ENCODE measurements around the gene MBD6. TPM values are rescaled to one million over a fixed set of nuclear protein-coding genes. Genes with fewer than 3 reads are reported as not detected.
"Not testable (repeated sequence)": the region's sequence is repeated elsewhere in the genome, so short reads cannot be mapped to it uniquely, and the experiment has no call there.

MBD6 gene
- total and polyA plus RNA-seq, 2 experiments from 2014 or later, result 2.1 to 13.0 TPM

- H3K9me2 ChIP-seq (ENCODE audit: insufficient read depth), result no peaks in the 10 kb centered on the region
- H3F3A ChIP-seq (ENCODE audit: insufficient read depth), result no peaks in the 10 kb centered on the region
- no peaks in the 10 kb centered on the region for H3K79me2 ChIP-seq (ENCODE audit: insufficient read depth)
- no peak overlapping the region for H3K4me3 ChIP-seq
- no peaks in the 10 kb centered on the region for H3K4me1 ChIP-seq (ENCODE audit: insufficient read depth)
- H3K27me3 ChIP-seq (replicated peaks; ENCODE audit: insufficient read depth), result no peaks in the 10 kb centered on the region
- H3K9ac ChIP-seq, result no peak overlapping the region
- in situ Hi-C loops (cut with MboI), result no loop called here
- no peak overlapping the region for H3K27ac ChIP-seq
- H3K36me3 ChIP-seq (ENCODE audit: low read depth), result no peaks in the 10 kb centered on the region
- no peaks in the 10 kb centered on the region for H3K9me3 ChIP-seq (ENCODE audit: low read depth)
- no peak overlapping the region for H2AFZ ChIP-seq
- no peaks in the 10 kb centered on the region for H4K20me1 ChIP-seq (ENCODE audit: insufficient read depth)
- no peak for DNase-seq
- no peak overlapping the region for H3K4me2 ChIP-seq (ENCODE audit: unreplicated experiment)
- 32 to 41% methylated on average over 4 of the region's 4 CpGs for WGBS, 2 experiments (ENCODE audit: low coverage in 1 of 2, low lambda C conversion rate in 2 of 2, missing lambda C conversion rate in 2 of 2)
- no peak for TF ChIP-seq EZH2phosphoT487 (IDR thresholded peaks at IDR 0.05; ENCODE audit: insufficient read depth, low read depth)
- no peak for TF ChIP-seq EZH2 (IDR thresholded peaks at IDR 0.05; ENCODE audit: insufficient read depth, poor library complexity, severe bottlenecking)
Observed at GRCh38 chr12:57563358-57563757, 40.7 kb downstream of the MBD6 start.

- 57 to 60% methylated on average over 7 of the region's 7 CpGs for WGBS, 2 experiments (ENCODE audit: low coverage in 1 of 2, low lambda C conversion rate in 2 of 2, missing lambda C conversion rate in 2 of 2)
- no peak for DNase-seq
- no peak overlapping the region for H2AFZ ChIP-seq
- H4K20me1 ChIP-seq (ENCODE audit: insufficient read depth), result no peaks in the 10 kb centered on the region
- H3K9me2 ChIP-seq (ENCODE audit: insufficient read depth), result no peaks in the 10 kb centered on the region
- H3K9me3 ChIP-seq (ENCODE audit: low read depth), result no peaks in the 10 kb centered on the region
- no peak overlapping the region for H3K4me2 ChIP-seq (ENCODE audit: unreplicated experiment)
- H3F3A ChIP-seq (ENCODE audit: insufficient read depth), result no peaks in the 10 kb centered on the region
- no peak for TF ChIP-seq EZH2phosphoT487 (IDR thresholded peaks at IDR 0.05; ENCODE audit: insufficient read depth, low read depth)
- TF ChIP-seq EZH2 (IDR thresholded peaks at IDR 0.05; ENCODE audit: insufficient read depth, poor library complexity, severe bottlenecking), result no peak
- H3K27me3 ChIP-seq (replicated peaks; ENCODE audit: insufficient read depth), result no peaks in the 10 kb centered on the region
- H3K36me3 ChIP-seq (ENCODE audit: low read depth), result no peaks in the 10 kb centered on the region
- no peaks in the 10 kb centered on the region for H3K79me2 ChIP-seq (ENCODE audit: insufficient read depth)
- no peak overlapping the region for H3K9ac ChIP-seq
- no peaks in the 10 kb centered on the region for H3K4me1 ChIP-seq (ENCODE audit: insufficient read depth)
- H3K4me3 ChIP-seq, result no peak overlapping the region
- H3K27ac ChIP-seq, result no peak overlapping the region
- in situ Hi-C loops (cut with MboI), result no loop called here
Observed at GRCh38 chr12:57564178-57564740, 41.6 kb downstream of the MBD6 start.

- Histone ChIP-seq H3K4me3 (no peak overlapping the region), H3K27me3 (replicated peaks; ENCODE audit: insufficient read depth) (no peaks in the 10 kb centered on the region), H3K9ac (no peak overlapping the region), H3K4me1 (ENCODE audit: insufficient read depth) (no peaks in the 10 kb centered on the region), H3K4me2 (ENCODE audit: unreplicated experiment) (no peak overlapping the region), H3K9me3 (ENCODE audit: low read depth) (no peaks in the 10 kb centered on the region), H2AFZ (no peak overlapping the region), H3F3A (ENCODE audit: insufficient read depth) (no peaks in the 10 kb centered on the region), H4K20me1 (ENCODE audit: insufficient read depth) (no peaks in the 10 kb centered on the region), H3K9me2 (ENCODE audit: insufficient read depth) (no peaks in the 10 kb centered on the region), H3K36me3 (ENCODE audit: low read depth) (no peaks in the 10 kb centered on the region), H3K27ac (no peak overlapping the region), H3K79me2 (ENCODE audit: insufficient read depth) (no peaks in the 10 kb centered on the region)
- DNase-seq, result no peak
- in situ Hi-C loops (cut with MboI), result no loop called here
- TF ChIP-seq EZH2phosphoT487 (IDR thresholded peaks at IDR 0.05; ENCODE audit: insufficient read depth, low read depth) (no peak), EZH2 (IDR thresholded peaks at IDR 0.05; ENCODE audit: insufficient read depth, poor library complexity, severe bottlenecking) (no peak)
- WGBS, 2 experiments (ENCODE audit: low coverage in 1 of 2, low lambda C conversion rate in 2 of 2, missing lambda C conversion rate in 2 of 2), result 43 to 47% methylated on average over 6 of the region's 6 CpGs
Observed at GRCh38 chr12:57568838-57569237, 46.2 kb downstream of the MBD6 start.

- no peaks in the 10 kb centered on the region for H4K20me1 ChIP-seq (ENCODE audit: insufficient read depth)
- WGBS, 2 experiments (ENCODE audit: low coverage in 1 of 2, low lambda C conversion rate in 2 of 2, missing lambda C conversion rate in 2 of 2), result 81 to 84% methylated on average over 18 of the region's 18 CpGs
- H3K9me3 ChIP-seq (ENCODE audit: low read depth), result no peaks in the 10 kb centered on the region
- no peaks in the 10 kb centered on the region for H3K79me2 ChIP-seq (ENCODE audit: insufficient read depth)
- H3K9ac ChIP-seq, result no peak overlapping the region
- H3K9me2 ChIP-seq (ENCODE audit: insufficient read depth), result no peaks in the 10 kb centered on the region
- no peak overlapping the region for H3K4me3 ChIP-seq
- in situ Hi-C loops (cut with MboI), result no loop called here
- DNase-seq, result no peak
- no peak overlapping the region for H3K4me2 ChIP-seq (ENCODE audit: unreplicated experiment)
- no peak overlapping the region for H2AFZ ChIP-seq
- no peaks in the 10 kb centered on the region for H3K27me3 ChIP-seq (replicated peaks; ENCODE audit: insufficient read depth)
- TF ChIP-seq EZH2 (IDR thresholded peaks at IDR 0.05; ENCODE audit: insufficient read depth, poor library complexity, severe bottlenecking), result no peak
- H3K27ac ChIP-seq, result no peak overlapping the region
- no peaks in the 10 kb centered on the region for H3K36me3 ChIP-seq (ENCODE audit: low read depth)
- H3F3A ChIP-seq (ENCODE audit: insufficient read depth), result no peaks in the 10 kb centered on the region
- H3K4me1 ChIP-seq (ENCODE audit: insufficient read depth), result no peaks in the 10 kb centered on the region
Observed at GRCh38 chr12:57569858-57570257, 47.2 kb downstream of the MBD6 start.

- H3K27me3 ChIP-seq (replicated peaks; ENCODE audit: insufficient read depth); H3F3A ChIP-seq (ENCODE audit: insufficient read depth); H3K27ac ChIP-seq; H3K4me3 ChIP-seq; DNase-seq; H3K9me3 ChIP-seq (ENCODE audit: low read depth); in situ Hi-C loops (cut with MboI); H3K9me2 ChIP-seq (ENCODE audit: insufficient read depth); H3K9ac ChIP-seq; H4K20me1 ChIP-seq (ENCODE audit: insufficient read depth); H3K79me2 ChIP-seq (ENCODE audit: insufficient read depth); H2AFZ ChIP-seq; H3K4me2 ChIP-seq (ENCODE audit: unreplicated experiment); H3K4me1 ChIP-seq (ENCODE audit: insufficient read depth); H3K36me3 ChIP-seq (ENCODE audit: low read depth): not testable (repeated sequence)
- WGBS, 2 experiments (ENCODE audit: low coverage in 1 of 2, low lambda C conversion rate in 2 of 2, missing lambda C conversion rate in 2 of 2), result 74 to 76% methylated on average over 13 of the region's 13 CpGs
Observed at GRCh38 chr12:57570438-57570837, 47.8 kb downstream of the MBD6 start.
